Osteoblast (primary cell): ENCODE data around the gene JMJD4. TPM values are rescaled to one million over a fixed set of nuclear protein-coding genes. Genes with fewer than 3 reads are reported as not detected.

Source experiments
- DNase-seq: peaks from one replicate; pipeline ENCODE4 v3.0.0; 2011; ENCODE audit warnings: low spot score, mixed read lengths; ENCODE audit not compliant: insufficient read length; ENCODE audit errors: missing footprints
- H2AFZ ChIP-seq: 2 replicates; pipeline ENCODE4 v1.6.0; 2011; ENCODE audit warnings: mild to moderate bottlenecking, low read length
- H3K27ac ChIP-seq: 2 replicates; pipeline ENCODE4 v1.5.1; 2011; ENCODE audit warnings: mild to moderate bottlenecking, low read depth, low read length, moderate library complexity
- H3K27me3 ChIP-seq: 2 replicates; pipeline ENCODE4 v1.6.0; 2012; ENCODE audit warnings: mild to moderate bottlenecking, control low read depth, inconsistent platforms, low read length, moderate library complexity; ENCODE audit not compliant: insufficient read depth
- H3K36me3 ChIP-seq: 2 replicates; pipeline ENCODE4 v1.5.1; 2011; ENCODE audit warnings: mild to moderate bottlenecking, low read length, control low read depth, moderate library complexity; ENCODE audit not compliant: insufficient read depth
- H3K4me1 ChIP-seq: 2 replicates; pipeline ENCODE4 v1.5.1; 2011; ENCODE audit warnings: mild to moderate bottlenecking, low read length, control low read depth, moderate library complexity; ENCODE audit not compliant: insufficient read depth
- H3K4me2 ChIP-seq: 2 replicates; pipeline ENCODE4 v1.6.0; 2011; ENCODE audit warnings: mild to moderate bottlenecking, low read length; ENCODE audit not compliant: insufficient read depth
- H3K4me3 ChIP-seq: fragments of 200-600 bp; sonication (generic); 3 replicates; pipeline ENCODE4 v1.5.1; 2012; ENCODE audit warnings: mild to moderate bottlenecking, low read length, inconsistent platforms; ENCODE audit not compliant: insufficient read depth
- H3K79me2 ChIP-seq: 2 replicates; pipeline ENCODE4 v1.6.0; 2012; ENCODE audit warnings: mild to moderate bottlenecking, low read length, control low read depth, inconsistent platforms; ENCODE audit not compliant: insufficient read depth
- H3K9me3 ChIP-seq: 2 replicates; pipeline ENCODE4 v1.5.1; 2011; ENCODE audit warnings: low read depth, low read length, control low read depth
- H4K20me1 ChIP-seq: 2 replicates; pipeline ENCODE4 v1.6.0; 2012; ENCODE audit warnings: mild to moderate bottlenecking, low read length, control low read depth; ENCODE audit not compliant: insufficient read depth
- total RNA-seq: library from RNA; depleted of rRNA; stranded (reverse); fragments of >200 nt; gene quantifications from 2 replicates; pipeline ENCODE4 v1.2.3, GENCODE V29; 2012
- TF ChIP-seq, protein P1 (sequence below): IDR thresholded peaks from 2 replicates; pipeline ENCODE4 v1.5.1; 2011; ENCODE audit warnings: mild to moderate bottlenecking, low read depth, low read length, moderate library complexity; ENCODE audit errors: extremely low read depth

Gene JMJD4
- total RNA-seq, 1 donor: 27.5 TPM

DNA sequence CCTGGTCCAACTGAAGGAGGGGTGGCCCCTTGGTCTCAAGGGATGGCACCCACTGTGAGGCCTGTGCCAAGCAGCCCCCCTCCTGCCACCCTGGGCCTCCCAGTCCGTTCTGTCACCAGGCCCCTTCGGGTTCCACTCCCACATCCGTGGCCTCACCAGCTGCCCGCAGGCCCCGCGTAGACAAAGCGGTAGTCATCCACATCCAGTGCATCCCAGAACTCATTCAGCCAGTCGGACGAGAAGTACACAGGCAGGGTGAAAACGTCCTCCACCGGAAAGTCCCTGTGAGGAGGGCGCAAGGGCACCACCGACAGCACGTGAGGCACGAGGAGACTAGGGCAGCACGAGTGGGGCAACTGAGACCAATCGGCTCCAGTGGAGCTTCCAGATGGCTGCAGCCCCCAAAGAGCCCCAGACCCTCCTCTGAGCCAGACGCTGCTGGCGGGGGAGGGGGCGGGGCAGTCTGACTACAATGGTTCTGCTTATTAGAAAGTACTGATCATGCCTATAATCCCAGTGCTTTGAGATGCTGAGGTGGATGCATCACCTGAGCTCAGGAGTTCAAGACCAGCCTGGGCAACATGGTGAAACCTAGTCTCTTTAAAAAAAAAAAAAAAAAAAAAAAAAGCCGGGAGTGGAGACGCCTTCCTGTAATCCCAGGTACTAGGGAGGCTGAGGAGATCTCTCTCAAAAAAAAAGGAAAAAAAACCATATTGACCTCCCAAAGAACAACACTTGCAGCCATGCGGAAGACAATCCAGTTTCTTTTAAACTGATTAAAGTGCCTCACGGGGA, 1.2 kb downstream of the JMJD4 start:
- H3K4me2 ChIP-seq: peak overlapping the region; percentile 90
- peaks cover 41% of the 10 kb centered on the region for H4K20me1 ChIP-seq
- TF ChIP-seq, protein P1, sequence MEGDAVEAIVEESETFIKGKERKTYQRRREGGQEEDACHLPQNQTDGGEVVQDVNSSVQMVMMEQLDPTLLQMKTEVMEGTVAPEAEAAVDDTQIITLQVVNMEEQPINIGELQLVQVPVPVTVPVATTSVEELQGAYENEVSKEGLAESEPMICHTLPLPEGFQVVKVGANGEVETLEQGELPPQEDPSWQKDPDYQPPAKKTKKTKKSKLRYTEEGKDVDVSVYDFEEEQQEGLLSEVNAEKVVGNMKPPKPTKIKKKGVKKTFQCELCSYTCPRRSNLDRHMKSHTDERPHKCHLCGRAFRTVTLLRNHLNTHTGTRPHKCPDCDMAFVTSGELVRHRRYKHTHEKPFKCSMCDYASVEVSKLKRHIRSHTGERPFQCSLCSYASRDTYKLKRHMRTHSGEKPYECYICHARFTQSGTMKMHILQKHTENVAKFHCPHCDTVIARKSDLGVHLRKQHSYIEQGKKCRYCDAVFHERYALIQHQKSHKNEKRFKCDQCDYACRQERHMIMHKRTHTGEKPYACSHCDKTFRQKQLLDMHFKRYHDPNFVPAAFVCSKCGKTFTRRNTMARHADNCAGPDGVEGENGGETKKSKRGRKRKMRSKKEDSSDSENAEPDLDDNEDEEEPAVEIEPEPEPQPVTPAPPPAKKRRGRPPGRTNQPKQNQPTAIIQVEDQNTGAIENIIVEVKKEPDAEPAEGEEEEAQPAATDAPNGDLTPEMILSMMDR: no peak
- no peaks in the 10 kb centered on the region for H3K27me3 ChIP-seq
- peaks cover 15% of the 10 kb centered on the region for H3K36me3 ChIP-seq
- no peaks in the 10 kb centered on the region for H3K9me3 ChIP-seq
- peak overlapping the region; percentile 90 for H2AFZ ChIP-seq
- peak overlapping the region; percentile 93 for H3K4me3 ChIP-seq
- peaks cover 61% of the 10 kb centered on the region for H3K79me2 ChIP-seq
- H3K27ac ChIP-seq: peak overlapping the region; percentile 61
- DNase-seq: peak; percentile 48
- H3K4me1 ChIP-seq: peaks cover 13% of the 10 kb centered on the region

DNA sequence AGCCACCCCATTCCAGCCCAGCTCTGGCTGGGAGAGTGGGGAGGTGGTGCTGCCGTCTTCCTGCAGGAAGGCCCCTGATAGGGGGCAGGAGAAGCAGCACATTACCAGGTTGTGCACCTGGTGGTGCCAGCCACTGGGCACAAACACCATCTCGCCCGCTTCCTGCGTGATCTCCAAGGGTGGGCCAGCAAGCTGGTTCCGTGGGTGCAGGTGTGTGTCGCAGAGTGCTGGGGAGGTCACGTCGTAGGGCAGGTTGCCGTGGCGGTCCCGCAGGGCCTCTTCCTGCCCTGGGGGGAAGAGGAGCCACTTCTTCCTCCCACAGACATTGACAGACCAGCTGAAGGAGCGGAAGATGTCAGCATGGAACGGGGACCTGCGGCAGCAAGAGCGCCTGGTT, 1.8 kb downstream of the JMJD4 start:
- no peak overlapping the region for H3K4me3 ChIP-seq
- H3K79me2 ChIP-seq: peaks cover 54% of the 10 kb centered on the region
- no peak overlapping the region for H3K4me2 ChIP-seq
- no peak overlapping the region for H3K27ac ChIP-seq
- H3K36me3 ChIP-seq: peaks cover 15% of the 10 kb centered on the region
- TF ChIP-seq, protein P1: no peak
- H2AFZ ChIP-seq: no peak overlapping the region
- peak; percentile 21 for DNase-seq
- no peaks in the 10 kb centered on the region for H3K9me3 ChIP-seq
- peaks cover 13% of the 10 kb centered on the region for H3K4me1 ChIP-seq
- H4K20me1 ChIP-seq: peaks cover 36% of the 10 kb centered on the region
- H3K27me3 ChIP-seq: no peaks in the 10 kb centered on the region

DNA sequence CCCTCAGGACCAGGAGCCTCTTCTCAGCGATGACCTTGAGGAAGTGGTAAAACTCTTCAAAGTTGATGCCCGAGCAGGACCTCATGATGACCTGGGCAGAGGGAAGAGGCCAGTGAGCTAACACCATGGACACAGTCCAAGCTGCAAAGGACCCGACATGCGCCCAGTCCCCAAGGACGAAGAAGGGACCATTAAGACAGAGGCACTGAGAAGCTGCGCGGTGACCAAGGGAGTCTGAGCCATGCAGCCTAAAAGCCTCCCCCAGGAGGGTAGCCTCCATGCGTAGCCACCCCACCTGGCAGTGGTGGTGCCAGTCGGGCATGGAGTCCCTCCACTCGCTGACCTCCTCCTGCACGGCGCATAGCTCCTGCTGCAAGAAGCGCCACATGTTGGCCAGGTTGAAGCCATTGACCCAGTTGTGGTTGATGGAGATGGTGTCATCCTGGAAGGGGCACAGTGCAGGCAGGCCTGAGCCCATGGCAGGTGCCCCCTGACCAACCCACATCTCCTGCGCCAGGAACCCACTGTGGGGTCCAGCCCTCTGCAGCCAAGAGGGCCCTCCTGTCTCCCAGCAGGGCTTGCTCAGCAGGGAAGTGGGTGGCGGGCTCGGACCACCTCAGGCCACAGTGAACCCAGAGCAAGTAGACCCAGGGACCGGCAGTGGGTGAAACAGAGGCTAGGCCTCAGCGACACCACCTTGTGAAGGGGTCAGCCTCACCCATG, 2.4 kb downstream of the JMJD4 start:
- Histone ChIP-seq H4K20me1 (peaks cover 36% of the 10 kb centered on the region), H3K36me3 (peaks cover 15% of the 10 kb centered on the region), H3K4me2 (no peak overlapping the region), H3K4me1 (peaks cover 13% of the 10 kb centered on the region), H2AFZ (no peak overlapping the region), H3K9me3 (no peaks in the 10 kb centered on the region), H3K27ac (no peak overlapping the region), H3K79me2 (peaks cover 52% of the 10 kb centered on the region), H3K27me3 (no peaks in the 10 kb centered on the region), H3K4me3 (no peak overlapping the region)
- peak; percentile 61 for DNase-seq
- TF ChIP-seq, protein P1: no peak
